Hepatocyte (in vitro differentiated cells): ENCODE results near the gene NCOA4. TPM values are rescaled to one million over a fixed set of nuclear protein-coding genes. Genes with fewer than 3 reads are reported as not detected.

Source experiments
- DNase-seq: peaks from one replicate; pipeline ENCODE4 v3.0.0-alpha.2; 2016; ENCODE audit warnings: low spot score
- H2AFZ ChIP-seq: fragments of 200-600 bp; sonication (generic); 2 replicates; pipeline ENCODE4 v1.6.0; 2016; ENCODE audit warnings: antibody characterized with exemption, mild to moderate bottlenecking
- H3K27ac ChIP-seq: fragments of 200-600 bp; sonication (generic); 2 replicates; pipeline ENCODE4 v1.5.1; 2016; ENCODE audit warnings: mild to moderate bottlenecking
- H3K27me3 ChIP-seq: fragments of 200-600 bp; sonication (generic); 2 replicates; pipeline ENCODE4 v1.6.1; 2016
- H3K36me3 ChIP-seq: fragments of 200-600 bp; sonication (generic); replicated peaks from 2 replicates; pipeline ENCODE4 v1.5.1; 2016; ENCODE audit warnings: low read depth; ENCODE audit not compliant: insufficient read depth
- H3K4me1 ChIP-seq: fragments of 200-600 bp; sonication (generic); 2 replicates; pipeline ENCODE4 v1.5.1; 2016; ENCODE audit warnings: mild to moderate bottlenecking, moderate library complexity; ENCODE audit not compliant: insufficient read depth
- H3K4me2 ChIP-seq: fragments of 200-600 bp; sonication (generic); 2 replicates; pipeline ENCODE4 v1.6.0; 2016
- H3K4me3 ChIP-seq: fragments of 200-600 bp; sonication (generic); 2 replicates; pipeline ENCODE4 v1.5.1; 2016; ENCODE audit warnings: mild to moderate bottlenecking
- H3K79me2 ChIP-seq: fragments of 200-600 bp; sonication (generic); 2 replicates; pipeline ENCODE4 v1.6.0; 2017; ENCODE audit warnings: mild to moderate bottlenecking
- H3K9me2 ChIP-seq: fragments of 200-600 bp; sonication (generic); replicated peaks from 2 replicates; pipeline ENCODE4 v1.6.0; 2017; ENCODE audit warnings: mild to moderate bottlenecking; ENCODE audit not compliant: insufficient read depth
- H3K9me3 ChIP-seq: fragments of 200-600 bp; sonication (generic); 2 replicates; pipeline ENCODE4 v1.5.1; 2016; ENCODE audit warnings: low read depth, mild to moderate bottlenecking
- H4K20me1 ChIP-seq: fragments of 200-600 bp; sonication (generic); 2 replicates; pipeline ENCODE4 v1.6.0; 2016; ENCODE audit warnings: mild to moderate bottlenecking; ENCODE audit not compliant: insufficient read depth, poor library complexity, severe bottlenecking
- EZH2 ChIP-seq: fragments of 200-600 bp; sonication (generic); IDR thresholded peaks from 2 replicates; pipeline ENCODE4 v1.6.1; 2016; ENCODE audit warnings: antibody characterized with exemption, mild to moderate bottlenecking, borderline replicate concordance
- EZH2phosphoT487 ChIP-seq: fragments of 200-600 bp; sonication (generic); IDR thresholded peaks from one replicate; pipeline ENCODE4 v1.6.1; 2018; ENCODE audit warnings: antibody characterized with exemption, mild to moderate bottlenecking, low read depth, moderate library complexity; ENCODE audit not compliant: unreplicated experiment, severe bottlenecking
- WGBS: methylation state at CpG from one replicate; pipeline ENCODE4 v1.1.6; 2016; ENCODE audit warnings: low lambda C conversion rate; ENCODE audit errors: missing lambda C conversion rate; 5-methylcytosine and 5-hydroxymethylcytosine counted together
- polyA plus RNA-seq: library from polyadenylated mRNA; unstranded; fragments of >200 nt; fragmentation: Nextera tagmentation; extraction: Ambion mirVana; gene quantifications from 2 replicates; pipeline ENCODE4 v1.2.1, GENCODE V29; 2016
- total RNA-seq: library from RNA; depleted of rRNA; stranded (reverse); fragments of >200 nt; gene quantifications from 2 replicates; pipeline ENCODE4 v1.2.3, GENCODE V29; 2014
- TF ChIP-seq, protein P1 (sequence below): fragments of 200-600 bp; sonication (generic); IDR thresholded peaks from 2 replicates; pipeline ENCODE4 v1.5.1; 2016; ENCODE audit warnings: antibody characterized with exemption, mild to moderate bottlenecking; ENCODE audit not compliant: poor library complexity

Gene NCOA4
- total and polyA plus RNA-seq, 2 experiments from 2014 or later: 81.8 to 171 TPM

DNA sequence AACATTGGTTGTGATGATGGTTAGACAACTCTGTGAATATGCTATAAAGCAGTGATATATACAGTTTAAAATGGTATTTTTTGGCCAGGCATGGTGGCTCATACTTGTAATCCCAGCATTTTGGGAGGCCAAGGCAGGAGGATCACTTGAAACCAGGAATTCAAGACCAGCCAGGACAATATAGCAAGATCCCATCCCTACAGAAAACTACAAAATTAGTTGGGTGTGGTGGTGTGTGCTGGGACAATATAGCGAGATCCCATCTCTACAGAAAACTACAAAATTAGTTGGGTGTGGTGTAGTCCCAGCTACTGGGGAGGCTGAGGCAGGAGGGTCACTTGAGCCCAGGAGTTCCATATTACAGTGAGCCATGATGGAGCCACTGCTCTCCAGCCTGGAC is 43.1 kb upstream of the NCOA4 start:
- H3K27ac ChIP-seq: no peak overlapping the region
- H3K9me3 ChIP-seq: no peaks in the 10 kb centered on the region
- no peaks in the 10 kb centered on the region for H3K36me3 ChIP-seq
- H4K20me1 ChIP-seq: no peaks in the 10 kb centered on the region
- H3K9me2 ChIP-seq: no peaks in the 10 kb centered on the region
- 88% methylated on average over 1 of the region's 1 CpG for WGBS
- H3K4me2 ChIP-seq: no peak overlapping the region
- H3K79me2 ChIP-seq: no peaks in the 10 kb centered on the region
- H3K27me3 ChIP-seq: no peaks in the 10 kb centered on the region
- H3K4me3 ChIP-seq: no peak overlapping the region
- H3K4me1 ChIP-seq: no peaks in the 10 kb centered on the region
- H2AFZ ChIP-seq: no peak overlapping the region
- TF ChIP-seq EZH2phosphoT487 (no peak), EZH2 (no peak)
- TF ChIP-seq, protein P1, sequence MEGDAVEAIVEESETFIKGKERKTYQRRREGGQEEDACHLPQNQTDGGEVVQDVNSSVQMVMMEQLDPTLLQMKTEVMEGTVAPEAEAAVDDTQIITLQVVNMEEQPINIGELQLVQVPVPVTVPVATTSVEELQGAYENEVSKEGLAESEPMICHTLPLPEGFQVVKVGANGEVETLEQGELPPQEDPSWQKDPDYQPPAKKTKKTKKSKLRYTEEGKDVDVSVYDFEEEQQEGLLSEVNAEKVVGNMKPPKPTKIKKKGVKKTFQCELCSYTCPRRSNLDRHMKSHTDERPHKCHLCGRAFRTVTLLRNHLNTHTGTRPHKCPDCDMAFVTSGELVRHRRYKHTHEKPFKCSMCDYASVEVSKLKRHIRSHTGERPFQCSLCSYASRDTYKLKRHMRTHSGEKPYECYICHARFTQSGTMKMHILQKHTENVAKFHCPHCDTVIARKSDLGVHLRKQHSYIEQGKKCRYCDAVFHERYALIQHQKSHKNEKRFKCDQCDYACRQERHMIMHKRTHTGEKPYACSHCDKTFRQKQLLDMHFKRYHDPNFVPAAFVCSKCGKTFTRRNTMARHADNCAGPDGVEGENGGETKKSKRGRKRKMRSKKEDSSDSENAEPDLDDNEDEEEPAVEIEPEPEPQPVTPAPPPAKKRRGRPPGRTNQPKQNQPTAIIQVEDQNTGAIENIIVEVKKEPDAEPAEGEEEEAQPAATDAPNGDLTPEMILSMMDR: no peak
- DNase-seq: no peak

GRCh38 chr10:46070749-46071148 is 40.3 kb upstream of the NCOA4 start:
- TF ChIP-seq EZH2phosphoT487 (no peak), EZH2 (no peak)
- TF ChIP-seq, protein P1: no peak
- Histone ChIP-seq H3K36me3 (no peaks in the 10 kb centered on the region), H3K27me3 (no peaks in the 10 kb centered on the region), H3K4me3 (no peak overlapping the region), H3K27ac (no peak overlapping the region), H3K4me2 (no peak overlapping the region), H4K20me1 (no peaks in the 10 kb centered on the region), H2AFZ (no peak overlapping the region), H3K79me2 (no peaks in the 10 kb centered on the region), H3K9me2 (no peaks in the 10 kb centered on the region), H3K9me3 (no peaks in the 10 kb centered on the region), H3K4me1 (no peaks in the 10 kb centered on the region)
- DNase-seq: no peak
- WGBS: 76% methylated on average over 6 of the region's 6 CpGs

GRCh38 chr10:46069771-46070463 is 39.5 kb upstream of the NCOA4 start:
- Histone ChIP-seq H3K27ac (no peak overlapping the region), H3K4me3 (no peak overlapping the region), H4K20me1 (no peaks in the 10 kb centered on the region), H3K4me2 (no peak overlapping the region), H3K79me2 (no peaks in the 10 kb centered on the region), H2AFZ (no peak overlapping the region), H3K36me3 (no peaks in the 10 kb centered on the region), H3K9me3 (no peaks in the 10 kb centered on the region), H3K9me2 (no peaks in the 10 kb centered on the region), H3K27me3 (no peaks in the 10 kb centered on the region), H3K4me1 (no peaks in the 10 kb centered on the region)
- WGBS: 61% methylated on average over 6 of the region's 6 CpGs
- DNase-seq: no peak
- TF ChIP-seq EZH2: no peak
- TF ChIP-seq, protein P1: no peak
- TF ChIP-seq EZH2phosphoT487: no peak

DNA sequence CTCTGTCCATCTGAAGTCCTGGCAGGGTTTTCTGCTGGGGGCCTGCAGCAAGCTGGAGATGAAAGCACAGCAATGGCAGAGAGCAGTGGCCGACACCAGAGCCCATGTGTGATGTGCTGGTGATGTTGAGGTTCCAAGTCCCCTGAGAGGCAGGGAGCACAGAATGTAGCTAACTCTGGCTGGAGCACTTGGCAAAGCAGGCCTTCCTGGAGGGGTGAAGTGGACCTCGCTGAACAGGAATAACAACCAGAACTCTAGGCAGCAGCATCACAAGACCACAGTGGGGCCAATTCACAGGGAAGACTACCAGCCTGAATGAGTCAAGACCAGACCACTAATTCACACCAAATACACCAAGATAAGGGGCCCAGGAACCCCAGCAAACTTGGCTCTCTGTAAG is 38.5 kb upstream of the NCOA4 start:
- H3K9me2 ChIP-seq: no peaks in the 10 kb centered on the region
- no peak overlapping the region for H3K4me2 ChIP-seq
- no peaks in the 10 kb centered on the region for H3K79me2 ChIP-seq
- no peak overlapping the region for H3K27ac ChIP-seq
- H3K9me3 ChIP-seq: no peaks in the 10 kb centered on the region
- 80% methylated on average over 2 of the region's 2 CpGs for WGBS
- no peak for DNase-seq
- no peak for TF ChIP-seq EZH2
- no peak for TF ChIP-seq EZH2phosphoT487
- TF ChIP-seq, protein P1: no peak
- no peak overlapping the region for H3K4me3 ChIP-seq
- no peaks in the 10 kb centered on the region for H3K4me1 ChIP-seq
- H4K20me1 ChIP-seq: no peaks in the 10 kb centered on the region
- no peaks in the 10 kb centered on the region for H3K36me3 ChIP-seq
- H2AFZ ChIP-seq: no peak overlapping the region
- no peaks in the 10 kb centered on the region for H3K27me3 ChIP-seq
